K562 (cell line): ENCODE results near the gene VAMP8. TPM values are rescaled to one million over a fixed set of nuclear protein-coding genes. Genes with fewer than 3 reads are reported as not detected.

ENCODE experiments used
- BCL6 ChIP-seq: fragments of 250-450 bp; sonication (Bioruptor Pico); IDR thresholded peaks from 2 replicates; pipeline ENCODE4 v1.4.0; 2020
- BHLHE40 ChIP-seq: IDR thresholded peaks from 2 replicates; pipeline ENCODE4 v1.6.1; 2011; ENCODE audit warnings: low read length, improper control_type of control experiment
- COPS2 ChIP-seq: fragments of 450-650 bp; conservative IDR thresholded peaks from 2 replicates; pipeline ENCODE4 v1.6.1; 2016; ENCODE audit warnings: mild to moderate bottlenecking, moderate library complexity
- ETV1 ChIP-seq: fragments of 450-650 bp; conservative IDR thresholded peaks from 2 replicates; pipeline ENCODE4 v1.6.1; 2016; ENCODE audit warnings: missing genetic modification characterization, control low read depth, low read depth, missing compliant biosample characterization
- GTF2E2 ChIP-seq: fragments of 200-800 bp; sonication (Bioruptor generic); IDR thresholded peaks from 2 replicates; pipeline ENCODE4 v1.6.1; 2016; ENCODE audit warnings: missing genetic modification characterization, missing compliant biosample characterization
- KDM2B ChIP-seq: fragments of 250-450 bp; sonication (Bioruptor Pico); IDR thresholded peaks from 2 replicates; pipeline ENCODE4 v1.8.0; 2021; ENCODE audit warnings: mild to moderate bottlenecking, moderate library complexity
- LARP7 ChIP-seq: fragments of 450-650 bp; IDR thresholded peaks from 2 replicates; pipeline ENCODE4 v1.6.1; 2016
- ZBED1 ChIP-seq: IDR thresholded peaks from 2 replicates; pipeline ENCODE4 v1.6.1; 2014
- ZNF146 ChIP-seq: IDR thresholded peaks from one replicate; pipeline ENCODE4 v1.6.1; 2018; ENCODE audit warnings: missing compliant biosample characterization; ENCODE audit not compliant: unreplicated experiment
- ZNF232 ChIP-seq: sonication (generic); formaldehyde crosslinking; IDR thresholded peaks from 2 replicates; pipeline ENCODE4 v1.8.0; 2022; ENCODE audit warnings: mild to moderate bottlenecking, missing genetic modification reagents
- ZNF253 ChIP-seq: fragments of 250-450 bp; sonication (Bioruptor Pico); conservative IDR thresholded peaks from 2 replicates; pipeline ENCODE4 v1.6.1; 2021; ENCODE audit warnings: mild to moderate bottlenecking
- ZNF311 ChIP-seq: fragments of 250-450 bp; sonication (Bioruptor Pico); IDR thresholded peaks from 2 replicates; pipeline ENCODE4 v1.4.0; 2020; ENCODE audit warnings: mild to moderate bottlenecking, moderate library complexity
- polyA plus RNA-seq, 8 experiments: library from polyadenylated mRNA; depleted of rRNA in 4 of 8; stranded (reverse) in 5 of 8; unstranded in 3 of 8; fragments of >200 nt; fragmentation: Nextera tagmentation in 2 of 8; fragmentation: Illumina TruSeq in 1 of 8; extraction: Ambion mirVana in 2 of 8; extraction: Trizol in 1 of 8; gene quantifications; 2 replicates each; pipeline versions ENCODE4 v1.2.1 to v1.2.3, GENCODE V29; 2011 to 2014; ENCODE audit warnings: inconsistent platforms in 1 of 8, missing spikeins in 1 of 8
- total RNA-seq, 7 experiments: library from RNA; depleted of rRNA in 6 of 7; stranded (reverse); fragments of >200 nt in 6 of 7; fragmentation: Illumina TruSeq in 2 of 7; extraction: Trizol in 2 of 7; gene quantifications; 2 replicates each; pipeline versions ENCODE4 v1.2.1 to v1.2.3, GENCODE V29; 2011 to 2021; ENCODE audit warnings: low replicate concordance in 1 of 7
- TF ChIP-seq, protein P1 (sequence below), 2 experiments: fragments of 450-650 bp; IDR thresholded peaks; 2 replicates each; pipeline ENCODE4 v1.6.1; 2016; ENCODE audit warnings: mild to moderate bottlenecking in 2 of 2, borderline replicate concordance in 1 of 2, low read depth in 1 of 2, moderate library complexity in 1 of 2
- TF ChIP-seq, protein P2 (sequence below): sonication (generic); formaldehyde crosslinking; IDR thresholded peaks from 2 replicates; pipeline ENCODE4 v1.8.0; 2022; ENCODE audit warnings: mild to moderate bottlenecking, low read depth, missing genetic modification reagents
- TF ChIP-seq, protein P3 (sequence below): fragments of 250-450 bp; sonication (Bioruptor Pico); IDR thresholded peaks from 2 replicates; pipeline ENCODE4 v1.4.0; 2020; ENCODE audit warnings: mild to moderate bottlenecking, moderate library complexity

The VAMP8 gene
- total and polyA plus RNA-seq, 9 of the 15 experiments (the other 6 are each of a cell fraction or from before 2014, with no cell fraction given), result 107 to 571 (median 248) TPM

DNA sequence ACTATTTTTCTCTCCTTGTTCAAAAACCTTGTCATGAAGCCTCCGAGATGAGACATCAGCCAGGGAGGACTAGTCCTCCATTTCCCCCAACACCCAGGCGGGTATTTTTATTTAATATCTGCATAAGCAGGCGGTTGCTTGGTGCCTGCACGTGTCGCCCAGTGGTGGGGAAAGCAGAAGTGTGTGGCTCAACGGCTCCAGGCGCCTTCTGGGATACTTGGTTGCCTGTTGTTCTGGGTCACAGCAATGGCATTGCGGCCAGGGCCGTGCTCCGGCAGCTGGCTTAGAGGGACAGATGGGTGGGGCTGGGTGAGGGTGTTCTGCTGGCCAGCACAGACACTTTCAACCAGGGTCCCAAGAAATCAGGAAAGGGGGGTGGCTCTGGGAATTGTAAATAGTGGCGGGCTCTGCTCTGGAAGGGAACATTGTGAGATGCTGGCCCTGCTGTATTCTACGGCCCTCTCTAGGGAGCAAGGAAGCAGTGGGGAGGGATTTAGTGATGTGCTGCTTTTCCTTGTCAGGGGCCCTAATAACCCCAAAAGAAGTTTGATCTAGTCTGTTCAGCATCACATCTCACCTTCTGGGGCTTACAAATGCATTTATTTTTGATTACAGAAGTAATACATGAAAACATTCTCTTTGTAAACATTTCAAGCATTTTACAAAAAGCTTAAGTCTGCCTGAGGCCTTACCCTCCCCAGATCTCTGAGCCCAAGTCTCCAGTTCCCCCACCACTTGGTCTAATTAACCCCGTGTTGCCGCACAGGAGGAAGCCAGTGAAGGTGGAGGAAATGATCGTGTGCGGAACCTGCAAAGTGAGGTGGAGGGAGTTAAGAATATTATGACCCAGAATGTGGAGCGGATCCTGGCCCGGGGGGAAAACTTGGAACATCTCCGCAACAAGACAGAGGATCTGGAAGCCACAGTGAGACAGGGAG lies 1.1 kb downstream of the VAMP8 start (continued):
- TF ChIP-seq, protein P1, sequence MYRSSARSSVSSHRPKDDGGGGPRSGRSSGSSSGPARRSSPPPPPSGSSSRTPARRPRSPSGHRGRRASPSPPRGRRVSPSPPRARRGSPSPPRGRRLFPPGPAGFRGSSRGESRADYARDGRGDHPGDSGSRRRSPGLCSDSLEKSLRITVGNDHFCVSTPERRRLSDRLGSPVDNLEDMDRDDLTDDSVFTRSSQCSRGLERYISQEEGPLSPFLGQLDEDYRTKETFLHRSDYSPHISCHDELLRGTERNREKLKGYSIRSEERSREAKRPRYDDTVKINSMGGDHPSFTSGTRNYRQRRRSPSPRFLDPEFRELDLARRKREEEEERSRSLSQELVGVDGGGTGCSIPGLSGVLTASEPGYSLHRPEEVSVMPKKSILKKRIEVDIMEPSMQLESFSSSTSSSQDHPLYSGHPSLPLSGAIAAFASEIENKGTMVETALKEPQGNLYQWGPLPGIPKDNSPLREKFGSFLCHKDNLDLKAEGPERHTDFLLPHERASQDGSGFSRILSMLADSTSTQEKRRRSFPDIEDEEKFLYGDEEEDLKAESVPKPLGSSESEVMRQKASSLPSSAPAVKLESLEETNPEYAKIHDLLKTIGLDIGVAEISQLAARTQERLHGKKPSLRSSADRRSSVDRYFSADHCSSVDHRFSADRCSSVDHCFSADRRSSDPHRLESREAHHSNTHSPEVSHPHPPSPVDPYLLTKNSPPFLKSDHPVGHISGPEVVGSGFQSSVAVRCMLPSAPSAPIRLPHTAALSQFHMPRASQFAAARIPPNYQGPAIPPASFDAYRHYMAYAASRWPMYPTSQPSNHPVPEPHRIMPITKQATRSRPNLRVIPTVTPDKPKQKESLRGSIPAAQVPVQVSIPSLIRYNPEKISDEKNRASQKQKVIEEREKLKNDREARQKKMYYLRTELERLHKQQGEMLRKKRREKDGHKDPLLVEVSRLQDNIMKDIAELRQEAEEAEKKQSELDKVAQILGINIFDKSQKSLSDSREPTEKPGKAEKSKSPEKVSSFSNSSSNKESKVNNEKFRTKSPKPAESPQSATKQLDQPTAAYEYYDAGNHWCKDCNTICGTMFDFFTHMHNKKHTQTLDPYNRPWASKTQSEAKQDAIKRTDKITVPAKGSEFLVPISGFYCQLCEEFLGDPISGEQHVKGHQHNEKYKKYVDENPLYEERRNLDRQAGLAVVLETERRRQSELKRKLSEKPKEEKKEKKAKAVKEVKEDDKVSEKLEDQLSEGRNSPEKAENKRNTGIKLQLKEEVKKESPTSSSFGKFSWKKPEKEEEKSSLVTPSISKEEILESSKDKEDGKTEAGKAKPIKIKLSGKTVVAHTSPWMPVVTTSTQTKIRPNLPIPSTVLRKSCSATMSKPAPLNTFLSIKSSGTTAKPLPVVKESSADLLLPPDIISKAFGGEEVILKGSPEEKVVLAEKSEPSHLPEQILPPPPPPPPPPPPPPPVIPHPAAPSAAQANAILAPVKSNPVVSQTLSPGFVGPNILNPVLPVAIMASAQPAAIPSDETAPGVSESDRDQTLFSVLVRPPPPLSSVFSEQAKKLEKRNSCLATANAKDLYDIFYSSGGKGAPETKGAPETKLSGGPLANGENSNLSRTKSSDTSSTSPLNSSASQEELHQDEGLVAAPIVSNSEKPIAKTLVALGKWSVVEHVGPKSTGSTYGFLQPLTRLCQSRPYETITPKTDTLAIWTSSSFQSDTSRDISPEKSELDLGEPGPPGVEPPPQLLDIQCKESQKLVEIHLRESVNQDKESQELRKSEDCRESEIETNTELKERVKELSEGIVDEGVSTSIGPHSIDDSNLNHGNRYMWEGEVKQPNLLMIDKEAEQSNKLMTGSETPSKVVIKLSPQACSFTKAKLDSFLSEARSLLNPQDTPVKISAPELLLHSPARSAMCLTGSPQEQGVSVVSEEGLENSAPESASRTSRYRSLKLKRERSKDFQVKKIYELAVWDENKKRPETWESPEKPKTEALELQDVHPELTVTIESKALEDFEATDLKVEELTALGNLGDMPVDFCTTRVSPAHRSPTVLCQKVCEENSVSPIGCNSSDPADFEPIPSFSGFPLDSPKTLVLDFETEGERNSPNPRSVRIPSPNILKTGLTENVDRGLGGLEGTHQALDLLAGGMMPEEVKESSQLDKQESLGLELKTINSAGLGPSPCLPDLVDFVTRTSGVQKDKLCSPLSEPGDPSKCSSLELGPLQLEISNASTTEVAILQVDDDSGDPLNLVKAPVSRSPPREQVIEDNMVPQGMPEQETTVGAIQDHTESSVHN (IDR thresholded peaks at IDR 0.05; ENCODE audit: borderline replicate concordance in 1 of 2, low read depth in 1 of 2), result no peak
- no peak for TF ChIP-seq ZNF146 (CRISPR knock-in tag)
- TF ChIP-seq COPS2, result no peak
- no peak for TF ChIP-seq KDM2B (CRISPR knock-in tag)
- TF ChIP-seq GTF2E2 (tag), result peak; percentile 72; the same call in 1 of the 2 replicates
- TF ChIP-seq, protein P2, sequence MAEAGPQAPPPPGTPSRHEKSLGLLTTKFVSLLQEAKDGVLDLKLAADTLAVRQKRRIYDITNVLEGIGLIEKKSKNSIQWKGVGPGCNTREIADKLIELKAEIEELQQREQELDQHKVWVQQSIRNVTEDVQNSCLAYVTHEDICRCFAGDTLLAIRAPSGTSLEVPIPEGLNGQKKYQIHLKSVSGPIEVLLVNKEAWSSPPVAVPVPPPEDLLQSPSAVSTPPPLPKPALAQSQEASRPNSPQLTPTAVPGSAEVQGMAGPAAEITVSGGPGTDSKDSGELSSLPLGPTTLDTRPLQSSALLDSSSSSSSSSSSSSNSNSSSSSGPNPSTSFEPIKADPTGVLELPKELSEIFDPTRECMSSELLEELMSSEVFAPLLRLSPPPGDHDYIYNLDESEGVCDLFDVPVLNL (CRISPR knock-in tag), result no peak
- TF ChIP-seq ZNF232 (CRISPR knock-in tag), result no peak
- TF ChIP-seq, protein P3, sequence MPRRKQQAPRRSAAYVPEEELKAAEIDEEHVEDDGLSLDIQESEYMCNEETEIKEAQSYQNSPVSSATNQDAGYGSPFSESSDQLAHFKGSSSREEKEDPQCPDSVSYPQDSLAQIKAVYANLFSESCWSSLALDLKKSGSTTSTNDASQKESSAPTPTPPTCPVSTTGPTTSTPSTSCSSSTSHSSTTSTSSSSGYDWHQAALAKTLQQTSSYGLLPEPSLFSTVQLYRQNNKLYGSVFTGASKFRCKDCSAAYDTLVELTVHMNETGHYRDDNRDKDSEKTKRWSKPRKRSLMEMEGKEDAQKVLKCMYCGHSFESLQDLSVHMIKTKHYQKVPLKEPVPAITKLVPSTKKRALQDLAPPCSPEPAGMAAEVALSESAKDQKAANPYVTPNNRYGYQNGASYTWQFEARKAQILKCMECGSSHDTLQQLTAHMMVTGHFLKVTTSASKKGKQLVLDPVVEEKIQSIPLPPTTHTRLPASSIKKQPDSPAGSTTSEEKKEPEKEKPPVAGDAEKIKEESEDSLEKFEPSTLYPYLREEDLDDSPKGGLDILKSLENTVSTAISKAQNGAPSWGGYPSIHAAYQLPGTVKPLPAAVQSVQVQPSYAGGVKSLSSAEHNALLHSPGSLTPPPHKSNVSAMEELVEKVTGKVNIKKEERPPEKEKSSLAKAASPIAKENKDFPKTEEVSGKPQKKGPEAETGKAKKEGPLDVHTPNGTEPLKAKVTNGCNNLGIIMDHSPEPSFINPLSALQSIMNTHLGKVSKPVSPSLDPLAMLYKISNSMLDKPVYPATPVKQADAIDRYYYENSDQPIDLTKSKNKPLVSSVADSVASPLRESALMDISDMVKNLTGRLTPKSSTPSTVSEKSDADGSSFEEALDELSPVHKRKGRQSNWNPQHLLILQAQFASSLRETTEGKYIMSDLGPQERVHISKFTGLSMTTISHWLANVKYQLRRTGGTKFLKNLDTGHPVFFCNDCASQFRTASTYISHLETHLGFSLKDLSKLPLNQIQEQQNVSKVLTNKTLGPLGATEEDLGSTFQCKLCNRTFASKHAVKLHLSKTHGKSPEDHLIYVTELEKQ (CRISPR knock-in tag), result peak; percentile 75
- TF ChIP-seq BCL6 (CRISPR knock-in tag), result no peak
- TF ChIP-seq ZNF311 (CRISPR knock-in tag), result no peak
- TF ChIP-seq ZNF253 (CRISPR knock-in tag), result no peak
- TF ChIP-seq LARP7, result no peak
- peak; percentile 88 for TF ChIP-seq BHLHE40
- TF ChIP-seq ZBED1, result no peak
- TF ChIP-seq ETV1 (tag), result no peak
